Myometrial cell (primary cell): Measurements from ENCODE around the gene SEL1L3. TPM values are rescaled to one million over a fixed set of nuclear protein-coding genes. Genes with fewer than 3 reads are reported as not detected.

Experiments used
- total RNA-seq: library from RNA; depleted of rRNA; stranded (reverse); fragments of >200 nt; gene quantifications from 2 replicates; pipeline ENCODE4 v1.2.3, GENCODE V29; 2015

SEL1L3 gene
- 4.3 and 9.2 TPM in 2 replicates for total RNA-seq

DNA sequence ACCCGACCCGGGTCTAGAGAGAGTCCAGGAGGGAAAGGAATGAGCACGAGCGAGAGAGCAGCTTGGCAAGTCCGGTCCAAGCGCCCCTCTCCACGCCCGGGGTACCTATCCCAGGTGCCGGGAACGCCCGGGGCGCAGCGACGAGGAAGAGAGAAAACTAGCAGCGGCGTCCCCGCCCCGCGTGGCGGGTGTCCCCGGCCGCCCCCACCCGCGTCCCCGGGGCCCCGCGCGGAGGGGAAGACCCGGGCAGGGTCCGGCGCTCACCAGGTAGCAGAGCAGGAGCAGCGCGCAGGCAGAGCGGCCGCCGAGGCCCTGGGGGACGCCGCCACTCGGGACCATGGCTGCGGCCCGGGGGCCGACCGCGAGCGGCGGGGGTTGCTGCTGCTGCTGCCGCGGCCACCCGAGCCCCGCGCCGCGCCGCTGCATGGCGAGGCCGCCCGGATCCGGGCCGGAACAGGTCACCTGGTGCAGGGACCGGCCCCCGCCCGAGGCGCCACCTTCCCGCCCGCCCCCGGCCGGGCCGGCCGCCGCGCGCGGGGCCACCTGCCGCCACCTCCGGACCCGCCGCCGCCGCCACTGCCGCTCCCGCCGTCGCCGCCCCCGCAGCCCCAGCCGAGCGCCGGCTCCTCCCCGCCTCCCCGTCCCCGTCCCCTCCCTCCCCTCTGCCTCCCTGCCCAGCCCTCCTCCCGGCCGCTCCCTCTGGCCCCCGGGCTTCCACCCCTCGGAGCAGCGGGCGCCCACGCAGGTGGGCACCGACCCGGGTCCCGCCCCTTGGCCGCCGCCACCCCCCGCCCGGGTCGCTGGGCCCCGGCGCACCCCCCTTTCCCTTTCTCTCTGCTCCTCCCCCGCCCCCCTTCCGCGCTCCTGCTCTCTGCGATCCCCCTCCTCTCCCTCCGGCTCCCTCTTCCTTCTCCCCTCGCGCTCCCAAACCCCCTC is at the start of gene SEL1L3:
SEL1L3 (minus strand) TSS at position 578 of the 936 bp plus-strand sequence; CDS start at position 426, 152 bp downstream.

Other genes starting within 250 kb of the SEL1L3 start
- gene SLC34A2, start 207.1 kb downstream of the SEL1L3 start, total RNA-seq = not detected in 2 replicates
- gene SMIM20, start 51.2 kb upstream of the SEL1L3 start, total RNA-seq = 36.9 and 37.5 TPM in 2 replicates